K562 (cell line): ENCODE data around the gene PIP5K1B.

Source experiments
- BACH1 ChIP-seq: fragments of 200-800 bp; sonication (Bioruptor generic); IDR thresholded peaks from 2 replicates; pipeline ENCODE4 v1.6.1; 2016; ENCODE audit warnings: missing genetic modification characterization, missing compliant biosample characterization
- CEBPB ChIP-seq: fragments of 450-650 bp; IDR thresholded peaks from 2 replicates; pipeline ENCODE4 v1.6.1; 2016; ENCODE audit warnings: missing genetic modification characterization, missing compliant biosample characterization
- CTBP1 ChIP-seq: fragments of 450-650 bp; IDR thresholded peaks from 2 replicates; pipeline ENCODE4 v1.6.1; 2016; ENCODE audit warnings: borderline replicate concordance
- SRSF3 ChIP-seq: fragments of 200-400 bp; formaldehyde crosslinking; IDR thresholded peaks from 2 replicates; pipeline ENCODE4 v1.6.1; 2016; ENCODE audit warnings: mild to moderate bottlenecking, low read length, moderate library complexity; ENCODE audit not compliant: insufficient read depth
- TCFL5 ChIP-seq: fragments of 250-450 bp; sonication (Bioruptor Pico); conservative IDR thresholded peaks from 2 replicates; pipeline ENCODE4 v1.6.1; 2021; ENCODE audit warnings: mild to moderate bottlenecking, moderate library complexity, matching md5 sums
- ZZZ3 ChIP-seq: fragments of 450-650 bp; IDR thresholded peaks from 2 replicates; pipeline ENCODE4 v1.6.1; 2016; ENCODE audit warnings: antibody characterized with exemption, mild to moderate bottlenecking, moderate library complexity
- TF ChIP-seq, protein P1 (sequence below), 3 experiments: IDR thresholded peaks in 2 of 3; conservative IDR thresholded peaks in 1 of 3; 2 replicates each; pipeline ENCODE4 v1.5.1; 2011 to 2012; ENCODE audit warnings: low read length in 3 of 3, mild to moderate bottlenecking in 3 of 3, control low read depth in 2 of 3, improper control_type of control experiment in 1 of 3, inconsistent platforms in 1 of 3, low read depth in 1 of 3, mixed read lengths in 1 of 3, moderate library complexity in 1 of 3; ENCODE audit not compliant: insufficient read depth in 2 of 3

DNA sequence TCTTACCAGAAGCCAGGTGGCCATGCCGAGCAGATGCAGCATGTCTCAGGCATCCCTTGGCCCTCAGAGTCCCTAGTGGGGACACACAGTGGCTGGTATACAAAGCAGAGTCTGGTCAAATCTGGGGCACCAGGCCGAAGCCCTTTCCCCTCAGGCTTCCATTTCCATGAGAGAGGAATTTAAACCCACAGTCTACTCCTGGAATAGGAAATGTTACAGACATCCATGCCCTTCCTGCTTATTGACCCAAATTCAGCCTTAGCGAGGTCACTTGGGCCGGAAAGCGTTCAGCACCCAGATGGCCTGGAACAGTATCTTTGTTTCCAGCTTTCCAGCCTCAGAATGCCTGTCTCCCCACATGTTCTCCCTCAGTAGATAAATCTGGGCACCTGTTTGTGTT is 131.7 kb downstream of the PIP5K1B start:
- TF ChIP-seq ZZZ3: no peak
- TF ChIP-seq CTBP1: no peak
- TF ChIP-seq, protein P1, sequence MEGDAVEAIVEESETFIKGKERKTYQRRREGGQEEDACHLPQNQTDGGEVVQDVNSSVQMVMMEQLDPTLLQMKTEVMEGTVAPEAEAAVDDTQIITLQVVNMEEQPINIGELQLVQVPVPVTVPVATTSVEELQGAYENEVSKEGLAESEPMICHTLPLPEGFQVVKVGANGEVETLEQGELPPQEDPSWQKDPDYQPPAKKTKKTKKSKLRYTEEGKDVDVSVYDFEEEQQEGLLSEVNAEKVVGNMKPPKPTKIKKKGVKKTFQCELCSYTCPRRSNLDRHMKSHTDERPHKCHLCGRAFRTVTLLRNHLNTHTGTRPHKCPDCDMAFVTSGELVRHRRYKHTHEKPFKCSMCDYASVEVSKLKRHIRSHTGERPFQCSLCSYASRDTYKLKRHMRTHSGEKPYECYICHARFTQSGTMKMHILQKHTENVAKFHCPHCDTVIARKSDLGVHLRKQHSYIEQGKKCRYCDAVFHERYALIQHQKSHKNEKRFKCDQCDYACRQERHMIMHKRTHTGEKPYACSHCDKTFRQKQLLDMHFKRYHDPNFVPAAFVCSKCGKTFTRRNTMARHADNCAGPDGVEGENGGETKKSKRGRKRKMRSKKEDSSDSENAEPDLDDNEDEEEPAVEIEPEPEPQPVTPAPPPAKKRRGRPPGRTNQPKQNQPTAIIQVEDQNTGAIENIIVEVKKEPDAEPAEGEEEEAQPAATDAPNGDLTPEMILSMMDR (IDR thresholded peaks at IDR 0.05 in 2 of 3, conservative IDR thresholded peaks at IDR 0.05 in 1 of 3; ENCODE audit: insufficient read depth in 2 of 3, low read depth in 1 of 3, low read length in 3 of 3): no peak
- no peak for TF ChIP-seq TCFL5 (CRISPR knock-in tag)
- TF ChIP-seq BACH1 (tag): no peak
- no peak for TF ChIP-seq SRSF3
- TF ChIP-seq CEBPB (tag): no peak
